H9 (cell line): Measurements from ENCODE around the gene JARID2. TPM values are rescaled to one million over a fixed set of nuclear protein-coding genes. Genes with fewer than 3 reads are reported as not detected.

Experiments
- DNase-seq: peaks from one replicate; pipeline ENCODE4 v3.0.0-alpha.2; 2017
- H2AFZ ChIP-seq: one replicate; pipeline ENCODE4 v1.6.1; 2013; ENCODE audit warnings: mild to moderate bottlenecking, low read length, control low read depth, moderate library complexity
- H2AK5ac ChIP-seq: 2 replicates; pipeline ENCODE4 v1.6.1; 2013; ENCODE audit warnings: low read length, control low read depth, mixed read lengths; ENCODE audit not compliant: insufficient read length
- H2BK120ac ChIP-seq: one replicate; pipeline ENCODE4 v1.6.1; 2013; ENCODE audit warnings: low read depth, mild to moderate bottlenecking, low read length, control low read depth, inconsistent platforms; ENCODE audit not compliant: poor library complexity, severe bottlenecking
- H2BK12ac ChIP-seq: 2 replicates; pipeline ENCODE4 v1.6.1; 2013; ENCODE audit warnings: low read length, control low read depth, mixed read lengths, low read depth; ENCODE audit not compliant: insufficient read length
- H2BK15ac ChIP-seq: 2 replicates; pipeline ENCODE4 v1.6.1; 2013; ENCODE audit warnings: low read depth, low read length, control low read depth
- H2BK20ac ChIP-seq: one replicate; pipeline ENCODE4 v1.6.1; 2013; ENCODE audit warnings: low read depth, mild to moderate bottlenecking, low read length, control low read depth, inconsistent platforms; ENCODE audit not compliant: poor library complexity, severe bottlenecking
- H2BK5ac ChIP-seq: 2 replicates; pipeline ENCODE4 v1.6.1; 2013; ENCODE audit warnings: low read length, control low read depth, mixed read lengths; ENCODE audit not compliant: insufficient read length
- H3K14ac ChIP-seq: 2 replicates; pipeline ENCODE4 v1.6.1; 2013; ENCODE audit warnings: low read length, control low read depth; ENCODE audit not compliant: insufficient read depth
- H3K18ac ChIP-seq: 2 replicates; pipeline ENCODE4 v1.6.1; 2013; ENCODE audit warnings: low read depth, mild to moderate bottlenecking, mixed read lengths, low read length, control low read depth; ENCODE audit not compliant: insufficient read length
- H3K23ac ChIP-seq: 2 replicates; pipeline ENCODE4 v1.6.1; 2013; ENCODE audit warnings: low read length, control low read depth, mixed read lengths, low read depth; ENCODE audit not compliant: insufficient read length
- H3K23me2 ChIP-seq: 2 replicates; pipeline ENCODE4 v1.6.1; 2013; ENCODE audit warnings: low read depth, mild to moderate bottlenecking, mixed read lengths, low read length, control low read depth; ENCODE audit not compliant: insufficient read length, poor library complexity, severe bottlenecking
- H3K27ac ChIP-seq: 2 replicates; pipeline ENCODE4 v1.5.1; 2013; ENCODE audit warnings: low read length, control low read depth, mixed read lengths, low read depth; ENCODE audit not compliant: insufficient read length
- H3K27me3 ChIP-seq: 2 replicates; pipeline ENCODE4 v1.6.1; 2013; ENCODE audit warnings: low read length, control low read depth, inconsistent platforms; ENCODE audit not compliant: insufficient read depth
- H3K4ac ChIP-seq: 2 replicates; pipeline ENCODE4 v1.6.1; 2013; ENCODE audit warnings: low read depth, mild to moderate bottlenecking, control low read depth, inconsistent platforms, low read length, moderate library complexity
- H3K4me1 ChIP-seq: 2 replicates; pipeline ENCODE4 v1.6.1; 2013; ENCODE audit warnings: low read length, control low read depth, inconsistent platforms; ENCODE audit not compliant: insufficient read depth
- H3K4me2 ChIP-seq: 2 replicates; pipeline ENCODE4 v1.6.1; 2013; ENCODE audit warnings: low read length, control low read depth, mixed read lengths; ENCODE audit not compliant: insufficient read length, insufficient read depth
- H3K56ac ChIP-seq: 2 replicates; pipeline ENCODE4 v1.6.1; 2013; ENCODE audit warnings: low read depth, mild to moderate bottlenecking, mixed read lengths, low read length, control low read depth; ENCODE audit not compliant: insufficient read length
- H3K79me1 ChIP-seq: 2 replicates; pipeline ENCODE4 v1.6.1; 2013; ENCODE audit warnings: low read depth, mild to moderate bottlenecking, moderate library complexity, low read length, control low read depth, inconsistent platforms; ENCODE audit not compliant: insufficient read depth, poor library complexity, severe bottlenecking
- H3K79me2 ChIP-seq: 2 replicates; pipeline ENCODE4 v1.6.1; 2013; ENCODE audit warnings: low read length, control low read depth, inconsistent platforms; ENCODE audit not compliant: insufficient read depth
- H3K9ac ChIP-seq: 2 replicates; pipeline ENCODE4 v1.6.1; 2013; ENCODE audit warnings: low read length, control low read depth, mixed read lengths; ENCODE audit not compliant: insufficient read length; ENCODE audit errors: extremely low read depth
- H3K9me3 ChIP-seq: one replicate; pipeline ENCODE4 v1.6.1; 2013; ENCODE audit warnings: low read depth, low read length, inconsistent platforms; ENCODE audit not compliant: control insufficient read depth
- H3T11ph ChIP-seq: one replicate; pipeline ENCODE4 v1.6.1; 2013; ENCODE audit warnings: mild to moderate bottlenecking, low read length, control low read depth, inconsistent platforms
- H4K20me1 ChIP-seq: one replicate; pipeline ENCODE4 v1.6.1; 2013; ENCODE audit not compliant: control insufficient read depth, insufficient read length, insufficient read depth
- H4K5ac ChIP-seq: 2 replicates; pipeline ENCODE4 v1.6.1; 2013; ENCODE audit warnings: low read depth, mild to moderate bottlenecking, mixed read lengths, low read length, control low read depth; ENCODE audit not compliant: insufficient read length
- H4K8ac ChIP-seq: replicated peaks from 2 replicates; pipeline ENCODE4 v1.6.1; 2013; ENCODE audit warnings: low read length, control low read depth, mixed read lengths, low read depth; ENCODE audit not compliant: insufficient read length
- H4K91ac ChIP-seq: 2 replicates; pipeline ENCODE4 v1.6.1; 2013; ENCODE audit warnings: low read depth, mild to moderate bottlenecking, moderate library complexity, mixed read lengths, low read length, control low read depth; ENCODE audit not compliant: insufficient read length
- H3K27ac Mint-ChIP-seq, 3 experiments: 2 replicates in 2 of 3; 3 replicates in 1 of 3; pipeline ENCODE4 v1.8.0; 2020 to 2021; ENCODE audit warnings: mixed read lengths in 3 of 3, mild to moderate bottlenecking in 1 of 3, moderate library complexity in 1 of 3
- H3K27me3 Mint-ChIP-seq: 2 replicates; pipeline ENCODE4 v1.8.0; 2021; ENCODE audit warnings: low read depth, mild to moderate bottlenecking, moderate library complexity, mixed read lengths
- H3K36me3 Mint-ChIP-seq, 3 experiments: 2 replicates in 2 of 3; 3 replicates in 1 of 3; pipeline ENCODE4 v1.8.0; 2020 to 2021; ENCODE audit warnings: low read depth in 3 of 3, mixed read lengths in 3 of 3; ENCODE audit not compliant: insufficient read depth in 1 of 3
- H3K4me1 Mint-ChIP-seq, 2 experiments: 2 replicates each; pipeline ENCODE4 v1.8.0; 2020; ENCODE audit warnings: mixed read lengths in 2 of 2
- H3K4me3 Mint-ChIP-seq, 2 experiments: 2 replicates in 1 of 2; 3 replicates in 1 of 2; pipeline ENCODE4 v1.8.0; 2020 to 2021; ENCODE audit warnings: mild to moderate bottlenecking in 2 of 2, mixed read lengths in 2 of 2, moderate library complexity in 1 of 2
- H3K9me3 Mint-ChIP-seq, 2 experiments: 2 replicates in 1 of 2; 3 replicates in 1 of 2; pipeline ENCODE4 v1.8.0; 2020; ENCODE audit warnings: mild to moderate bottlenecking in 2 of 2, mixed read lengths in 2 of 2, moderate library complexity in 1 of 2
- WGBS: extraction: QIAGEN DNeasy Blood & Tissue Kit; methylation state at CpG from one replicate; pipeline ENCODE4 v1.1.7; 2013; ENCODE audit warnings: missing lambda C conversion rate, low lambda C conversion rate, mixed read lengths; ENCODE audit not compliant: insufficient read length; ENCODE audit errors: extremely low coverage; 5-methylcytosine and 5-hydroxymethylcytosine counted together
- total RNA-seq: library from RNA; stranded (reverse); gene quantifications from 2 replicates; pipeline ENCODE4 v1.2.1, GENCODE V29; 2021
- TF ChIP-seq, protein P1 (sequence below): fragments of 200-600 bp; sonication (generic); conservative IDR thresholded peaks from 3 replicates; pipeline ENCODE4 v1.8.0; 2021; ENCODE audit warnings: antibody characterized with exemption, mild to moderate bottlenecking

The JARID2 gene
- total RNA-seq, 1 experiment from 2014 or later: 174 TPM

DNA sequence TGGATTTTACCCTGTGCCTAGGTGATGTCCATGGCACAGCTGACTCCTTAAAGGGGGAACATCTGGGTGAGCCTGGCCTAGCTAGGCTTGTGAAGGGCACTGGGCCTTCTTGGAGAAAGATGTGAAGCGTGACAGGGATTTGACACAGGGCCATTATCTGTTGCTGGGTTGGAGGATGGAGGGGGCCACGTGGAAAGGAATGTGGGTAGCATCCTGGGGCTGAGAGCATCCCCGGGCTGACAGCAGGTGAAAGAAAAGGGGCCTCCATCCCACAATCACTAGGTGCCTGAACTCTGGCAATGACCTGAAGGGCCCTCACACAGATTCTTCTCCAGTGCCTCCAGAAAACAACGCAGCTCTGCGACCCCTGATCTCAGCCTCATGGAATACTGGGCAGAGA is 292.2 kb downstream of the JARID2 start:
- Histone ChIP-seq H3K9ac (no peak overlapping the region), H2BK12ac (no peak overlapping the region), H3K56ac (no peak overlapping the region), H3K23me2 (no peaks in the 10 kb centered on the region), H3K79me1 (no peaks in the 10 kb centered on the region), H3K18ac (no peak overlapping the region), H3K27me3 (no peaks in the 10 kb centered on the region), H2BK15ac (no peak overlapping the region), H3K4me1 (no peaks in the 10 kb centered on the region), H3K4ac (no peak overlapping the region), H2BK120ac (no peak overlapping the region), H3K4me2 (no peak overlapping the region), H3K14ac (no peak overlapping the region), H2BK5ac (no peak overlapping the region), H2BK20ac (no peak overlapping the region), H3T11ph (no peak overlapping the region), H3K9me3 (no peaks in the 10 kb centered on the region), H3K27ac (no peak overlapping the region), H3K23ac (no peak overlapping the region), H2AK5ac (no peak overlapping the region), H4K91ac (no peak overlapping the region), H2AFZ (no peak overlapping the region), H4K8ac (no peak overlapping the region), H3K79me2 (no peaks in the 10 kb centered on the region), H4K20me1 (no peaks in the 10 kb centered on the region), H4K5ac (no peak overlapping the region)
- Mint-ChIP-seq H3K9me3 (peaks cover 3 to 9% of the 10 kb centered on the region in 2 experiments; a peak in 4 of 5 replicates), H3K4me3 (no peak overlapping the region), H3K27me3 (no peaks in the 10 kb centered on the region), H3K27ac (no peak overlapping the region), H3K36me3 (peaks cover 6 to 7% (median 7%) of the 10 kb centered on the region in 3 experiments; a peak in 6 of 7 replicates), H3K4me1 (0 out of 4 replicates have a peak, but pooled peaks cover 0 to 2% of the 10 kb centered on the region in 2 experiments)
- DNase-seq: no peak
- TF ChIP-seq, protein P1, sequence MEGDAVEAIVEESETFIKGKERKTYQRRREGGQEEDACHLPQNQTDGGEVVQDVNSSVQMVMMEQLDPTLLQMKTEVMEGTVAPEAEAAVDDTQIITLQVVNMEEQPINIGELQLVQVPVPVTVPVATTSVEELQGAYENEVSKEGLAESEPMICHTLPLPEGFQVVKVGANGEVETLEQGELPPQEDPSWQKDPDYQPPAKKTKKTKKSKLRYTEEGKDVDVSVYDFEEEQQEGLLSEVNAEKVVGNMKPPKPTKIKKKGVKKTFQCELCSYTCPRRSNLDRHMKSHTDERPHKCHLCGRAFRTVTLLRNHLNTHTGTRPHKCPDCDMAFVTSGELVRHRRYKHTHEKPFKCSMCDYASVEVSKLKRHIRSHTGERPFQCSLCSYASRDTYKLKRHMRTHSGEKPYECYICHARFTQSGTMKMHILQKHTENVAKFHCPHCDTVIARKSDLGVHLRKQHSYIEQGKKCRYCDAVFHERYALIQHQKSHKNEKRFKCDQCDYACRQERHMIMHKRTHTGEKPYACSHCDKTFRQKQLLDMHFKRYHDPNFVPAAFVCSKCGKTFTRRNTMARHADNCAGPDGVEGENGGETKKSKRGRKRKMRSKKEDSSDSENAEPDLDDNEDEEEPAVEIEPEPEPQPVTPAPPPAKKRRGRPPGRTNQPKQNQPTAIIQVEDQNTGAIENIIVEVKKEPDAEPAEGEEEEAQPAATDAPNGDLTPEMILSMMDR: no peak
- WGBS: no CpG with 5 or more reads among the region's 5 CpGs
